IMR-90 (cell line): ENCODE results near the gene HSPA12A. TPM values are rescaled to one million over a fixed set of nuclear protein-coding genes. Genes with fewer than 3 reads are reported as not detected.

ENCODE experiments used
- ATAC-seq: fragments of 200-7000 bp; cut with Tn5 transposase; 2 replicates; pipeline ENCODE4 v1.9.1; 2020; ENCODE audit warnings: low read depth, mild to moderate bottlenecking, moderate library complexity
- BruUV-seq: library from RNA; stranded (reverse); fragments of 400-500 nt; replicated peaks from 2 replicates; lab custom pipeline; 2021; lab: Mats Ljungman, UMichigan
- CTCF ChIA-PET: fragments of 300-600 bp; formaldehyde crosslinking; extraction: SDS; loops from one replicate; lab custom pipeline; 2021; ENCODE audit warnings: antibody characterized with exemption; lab: Yijun Ruan, JAX
- POLR2A ChIA-PET: fragments of 300-600 bp; sonication (Branson Sonifier 250); formaldehyde crosslinking; loops from one replicate; lab custom pipeline; 2022; ENCODE audit warnings: antibody characterized with exemption; ENCODE audit not compliant: unreplicated experiment; lab: Charles Lee
- DNase-seq: peaks from one replicate; pipeline ENCODE4 v3.0.0; 2013
- H2AFZ ChIP-seq: replicated peaks from 2 replicates; pipeline ENCODE3; 2013; ENCODE audit warnings: low read length, mild to moderate bottlenecking; ENCODE audit not compliant: poor library complexity
- H2AK5ac ChIP-seq: 2 replicates; pipeline ENCODE4 v1.6.1; 2013; ENCODE audit warnings: low read depth, low read length, inconsistent platforms
- H2AK9ac ChIP-seq: replicated peaks from 2 replicates; pipeline ENCODE3; 2013; ENCODE audit warnings: mild to moderate bottlenecking, low read depth, low read length, moderate library complexity; ENCODE audit not compliant: poor library complexity
- H2BK120ac ChIP-seq: 2 replicates; pipeline ENCODE4 v1.6.1; 2013; ENCODE audit warnings: low read depth, low read length, inconsistent platforms
- H2BK15ac ChIP-seq: 3 replicates; pipeline ENCODE4 v1.6.1; 2013; ENCODE audit warnings: low read depth, low read length, inconsistent platforms
- H2BK20ac ChIP-seq: 2 replicates; pipeline ENCODE4 v1.6.1; 2013; ENCODE audit warnings: low read depth, mild to moderate bottlenecking, inconsistent platforms, low read length, moderate library complexity
- H2BK5ac ChIP-seq: 2 replicates; pipeline ENCODE4 v1.6.1; 2013; ENCODE audit warnings: mild to moderate bottlenecking, low read depth, low read length, inconsistent platforms; ENCODE audit not compliant: poor library complexity, severe bottlenecking
- H3K14ac ChIP-seq: replicated peaks from 2 replicates; pipeline ENCODE4 v1.6.1; 2013; ENCODE audit warnings: low read depth, low read length, inconsistent platforms
- H3K18ac ChIP-seq: 2 replicates; pipeline ENCODE4 v1.6.1; 2013; ENCODE audit warnings: low read depth, low read length, control low read depth
- H3K23ac ChIP-seq: 2 replicates; pipeline ENCODE4 v1.6.1; 2013; ENCODE audit warnings: low read depth, low read length, inconsistent platforms
- H3K27ac ChIP-seq: 2 replicates; pipeline ENCODE4 v1.5.1; 2013; ENCODE audit warnings: mild to moderate bottlenecking, control low read depth, low read length; ENCODE audit not compliant: insufficient read depth
- H3K27me3 ChIP-seq: 2 replicates; pipeline ENCODE4 v1.6.1; 2013; ENCODE audit warnings: low read length; ENCODE audit not compliant: control insufficient read depth, insufficient read depth
- H3K36me3 ChIP-seq: 2 replicates; pipeline ENCODE4 v1.6.1; 2013; ENCODE audit warnings: low read length, mixed read lengths; ENCODE audit not compliant: control insufficient read depth, insufficient read depth
- H3K4ac ChIP-seq: 2 replicates; pipeline ENCODE4 v1.6.1; 2013; ENCODE audit warnings: low read depth, low read length, inconsistent platforms
- H3K4me1 ChIP-seq: 2 replicates; pipeline ENCODE4 v1.6.1; 2013; ENCODE audit warnings: low read length, mixed read lengths; ENCODE audit not compliant: control insufficient read depth, insufficient read depth
- H3K4me2 ChIP-seq: 2 replicates; pipeline ENCODE4 v1.6.1; 2013; ENCODE audit warnings: low read depth, mild to moderate bottlenecking, control low read depth, low read length, moderate library complexity
- H3K4me3 ChIP-seq: 2 replicates; pipeline ENCODE4 v1.5.1; 2013; ENCODE audit warnings: low read depth, mild to moderate bottlenecking, control low read depth, low read length, moderate library complexity; ENCODE audit not compliant: insufficient read depth
- H3K56ac ChIP-seq: 2 replicates; pipeline ENCODE4 v1.6.1; 2013; ENCODE audit warnings: low read length, inconsistent platforms; ENCODE audit not compliant: insufficient read depth; ENCODE audit errors: extremely low read depth
- H3K79me1 ChIP-seq, 2 experiments: 2 replicates each; pipeline ENCODE4 v1.6.1; 2013; ENCODE audit warnings: low read length in 2 of 2, inconsistent platforms in 1 of 2, low read depth in 1 of 2
- H3K9ac ChIP-seq: 2 replicates; pipeline ENCODE4 v1.6.1; 2013; ENCODE audit warnings: low read depth, low read length, control low read depth
- H3K9me1 ChIP-seq: 2 replicates; pipeline ENCODE4 v1.6.1; 2013; ENCODE audit warnings: low read length, inconsistent platforms; ENCODE audit not compliant: insufficient read depth
- H3K9me3 ChIP-seq: 2 replicates; pipeline ENCODE4 v1.6.1; 2013; ENCODE audit warnings: low read length; ENCODE audit not compliant: control insufficient read depth, insufficient read depth
- H4K20me1 ChIP-seq: 2 replicates; pipeline ENCODE4 v1.6.1; 2013; ENCODE audit warnings: low read length, inconsistent platforms; ENCODE audit not compliant: insufficient read depth
- H4K5ac ChIP-seq: 2 replicates; pipeline ENCODE4 v1.6.1; 2013; ENCODE audit warnings: mild to moderate bottlenecking, low read depth, low read length, control low read depth
- H4K8ac ChIP-seq, 2 experiments: 2 replicates each; pipeline ENCODE4 v1.6.1; 2013; ENCODE audit warnings: low read depth in 2 of 2, low read length in 2 of 2, control low read depth in 1 of 2, inconsistent platforms in 1 of 2
- H4K91ac ChIP-seq: 2 replicates; pipeline ENCODE4 v1.6.1; 2013; ENCODE audit warnings: low read depth, low read length, inconsistent platforms; ENCODE audit not compliant: insufficient read depth
- BHLHE40 ChIP-seq: fragments of 150-350 bp; IDR thresholded peaks from 2 replicates; pipeline ENCODE4 v1.6.1; 2016; ENCODE audit warnings: mild to moderate bottlenecking, low read depth, low read length
- CEBPB ChIP-seq: IDR thresholded peaks from 2 replicates; pipeline ENCODE4 v1.6.1; 2012; ENCODE audit warnings: low read depth, low read length, improper control_type of control experiment
- CHD1 ChIP-seq: IDR thresholded peaks from 2 replicates; pipeline ENCODE4 v1.6.1; 2012; ENCODE audit warnings: low read depth, low read length, improper control_type of control experiment
- CTCF ChIP-seq: conservative IDR thresholded peaks from 2 replicates; pipeline ENCODE4 v1.5.1; 2012; ENCODE audit warnings: mild to moderate bottlenecking, low read depth, low read length, improper control_type of control experiment
- FOS ChIP-seq: fragments of 150-350 bp; IDR thresholded peaks from 2 replicates; pipeline ENCODE4 v1.6.1; 2016; ENCODE audit warnings: low read depth, low read length
- MAFK ChIP-seq: IDR thresholded peaks from 2 replicates; pipeline ENCODE4 v1.6.1; 2012; ENCODE audit warnings: low read depth, low read length, improper control_type of control experiment
- MAZ ChIP-seq: IDR thresholded peaks from 2 replicates; pipeline ENCODE4 v1.6.1; 2012; ENCODE audit warnings: low read depth, mild to moderate bottlenecking, low read length, improper control_type of control experiment, moderate library complexity, borderline replicate concordance
- MXI1 ChIP-seq: IDR thresholded peaks from 2 replicates; pipeline ENCODE4 v1.6.1; 2012; ENCODE audit warnings: low read depth, mild to moderate bottlenecking, low read length, moderate library complexity, borderline replicate concordance
- NFE2L2 ChIP-seq: fragments of 150-350 bp; IDR thresholded peaks from 2 replicates; pipeline ENCODE4 v1.6.1; 2016; ENCODE audit warnings: low read depth, mild to moderate bottlenecking, low read length
- POLR2A ChIP-seq: IDR thresholded peaks from 2 replicates; pipeline ENCODE4 v1.6.1; 2012; ENCODE audit warnings: mild to moderate bottlenecking, low read depth, low read length
- RAD21 ChIP-seq: IDR thresholded peaks from 2 replicates; pipeline ENCODE4 v1.6.1; 2012; ENCODE audit warnings: low read length, improper control_type of control experiment
- RCOR1 ChIP-seq: IDR thresholded peaks from 2 replicates; pipeline ENCODE4 v1.6.1; 2012; ENCODE audit warnings: mild to moderate bottlenecking, low read length, improper control_type of control experiment; ENCODE audit not compliant: insufficient replicate concordance
- RFX5 ChIP-seq: IDR thresholded peaks from 2 replicates; pipeline ENCODE4 v1.8.0; 2012; ENCODE audit warnings: low read depth, mild to moderate bottlenecking, low read length, moderate library complexity
- SMC3 ChIP-seq: fragments of 150-350 bp; IDR thresholded peaks from 2 replicates; pipeline ENCODE4 v1.6.1; 2016; ENCODE audit warnings: low read depth, mild to moderate bottlenecking, antibody characterized with exemption, low read length, moderate library complexity
- USF2 ChIP-seq: fragments of 150-350 bp; IDR thresholded peaks from 2 replicates; pipeline ENCODE4 v1.6.1; 2017; ENCODE audit warnings: mild to moderate bottlenecking, antibody characterized with exemption, low read length, low read depth
- WGBS, 2 experiments: methylation state at CpG; one replicate each; pipeline versions ENCODE4 v1.1.5 to v1.1.7; 2013; ENCODE audit warnings: missing lambda C conversion rate in 2 of 2; ENCODE audit not compliant: insufficient read length in 1 of 2; ENCODE audit errors: extremely low coverage in 2 of 2; 5-methylcytosine and 5-hydroxymethylcytosine counted together
- dilution Hi-C: fragments of 300-500 bp; cut with HindIII; formaldehyde crosslinking; loops from one replicate; pipeline ENCODE4 v1.14.3; 2018; ENCODE audit warnings: low sequenced_read_pairs; ENCODE audit not compliant: unreplicated experiment
- in situ Hi-C: fragments of 300-500 bp; cut with MboI; formaldehyde crosslinking; loops from 3 replicates; pipeline ENCODE4 v1.14.3; 2019; ENCODE audit warnings: low sequenced_read_pairs, inconsistent platforms, mixed read lengths
- intact Hi-C: fragments of 100-400 bp; cut with micrococcal nuclease; formaldehyde crosslinking; loops from 2 replicates; pipeline ENCODE4 v1.10.0; 2022
- polyA plus RNA-seq, 3 experiments: library from polyadenylated mRNA; depleted of rRNA; stranded (reverse); fragments of >200 nt; gene quantifications; 2 replicates each; pipeline ENCODE4 v1.2.3, GENCODE V29; 2012; ENCODE audit warnings: low replicate concordance in 1 of 3
- total RNA-seq: library from RNA; depleted of rRNA; stranded (reverse); fragments of >200 nt; gene quantifications from 2 replicates; pipeline ENCODE4 v1.2.3, GENCODE V29; 2012
- TF ChIP-seq, protein P1 (sequence below): fragments of 150-350 bp; IDR thresholded peaks from 2 replicates; pipeline ENCODE4 v1.6.1; 2016; ENCODE audit warnings: low read depth, mild to moderate bottlenecking, low read length, moderate library complexity, borderline replicate concordance

Gene HSPA12A
- total and polyA plus RNA-seq, 2 of the 4 experiments (the other 2 are of a cell fraction) = 16.1 to 16.7 TPM

GRCh38 chr10:116757246-116757645 lies 14.9 kb upstream of the HSPA12A start:
- Histone ChIP-seq H2BK20ac (no peak overlapping the region), H3K4me1 (peaks cover 2% of the 10 kb centered on the region; the same call in 1 of the 2 replicates), H4K5ac (no peak overlapping the region), H4K20me1 (no peaks in the 10 kb centered on the region), H3K27me3 (no peaks in the 10 kb centered on the region), H3K4me3 (no peak overlapping the region), H3K27ac (no peak overlapping the region), H3K9me3 (no peaks in the 10 kb centered on the region), H3K9me1 (no peaks in the 10 kb centered on the region), H3K4ac (no peak overlapping the region), H3K79me1 (no peaks in the 10 kb centered on the region), H2AK5ac (no peak overlapping the region), H3K14ac (no peak overlapping the region), H2BK15ac (no peak overlapping the region), H2BK5ac (no peak overlapping the region), H2AK9ac (no peak overlapping the region), H3K23ac (no peak overlapping the region), H3K9ac (no peak overlapping the region), H3K36me3 (no peaks in the 10 kb centered on the region), H3K4me2 (no peak overlapping the region), H3K18ac (no peak overlapping the region), H4K8ac (no peak overlapping the region), H2BK120ac (no peak overlapping the region), H3K56ac (no peak overlapping the region), H4K91ac (no peak overlapping the region), H2AFZ (no peak overlapping the region)
- in situ Hi-C loops (no loop called here), intact Hi-C loops (no loop called here), dilution Hi-C loops (no loop called here)
- no TSS peak for BruUV-seq
- ChIA-PET CTCF (no interaction called here), POLR2A (no interaction called here)
- WGBS, 2 experiments = 93% methylated on average over 3 of the region's 10 CpGs; no CpG with 5 or more reads in 1 of the 2 experiments
- ATAC-seq (no peak), DNase-seq (no peak)
- no peak for TF ChIP-seq RCOR1
- TF ChIP-seq CTCF = no peak
- TF ChIP-seq NFE2L2 = no peak
- TF ChIP-seq FOS = no peak
- TF ChIP-seq MAZ = no peak
- no peak for TF ChIP-seq MAFK
- TF ChIP-seq USF2 = no peak
- no peak for TF ChIP-seq RAD21
- TF ChIP-seq BHLHE40 = no peak
- TF ChIP-seq, protein P1, sequence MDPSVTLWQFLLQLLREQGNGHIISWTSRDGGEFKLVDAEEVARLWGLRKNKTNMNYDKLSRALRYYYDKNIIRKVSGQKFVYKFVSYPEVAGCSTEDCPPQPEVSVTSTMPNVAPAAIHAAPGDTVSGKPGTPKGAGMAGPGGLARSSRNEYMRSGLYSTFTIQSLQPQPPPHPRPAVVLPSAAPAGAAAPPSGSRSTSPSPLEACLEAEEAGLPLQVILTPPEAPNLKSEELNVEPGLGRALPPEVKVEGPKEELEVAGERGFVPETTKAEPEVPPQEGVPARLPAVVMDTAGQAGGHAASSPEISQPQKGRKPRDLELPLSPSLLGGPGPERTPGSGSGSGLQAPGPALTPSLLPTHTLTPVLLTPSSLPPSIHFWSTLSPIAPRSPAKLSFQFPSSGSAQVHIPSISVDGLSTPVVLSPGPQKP = no peak
- no peak for TF ChIP-seq POLR2A
- no peak for TF ChIP-seq RFX5
- TF ChIP-seq MXI1 = no peak
- TF ChIP-seq CHD1 = no peak
- TF ChIP-seq CEBPB = no peak
- TF ChIP-seq SMC3 = no peak
